ENCODE results near the gene POLE3. TPM values are rescaled to one million over a fixed set of nuclear protein-coding genes. Genes with fewer than 3 reads are reported as not detected.
A peak's percentile ranks its signal among the peaks of the same experiment; 100 is the strongest.
"Not testable (repeated sequence)": the region's sequence is repeated elsewhere in the genome, so short reads cannot be mapped to it uniquely, and the experiment has no call there.

The POLE3 gene, protein sequence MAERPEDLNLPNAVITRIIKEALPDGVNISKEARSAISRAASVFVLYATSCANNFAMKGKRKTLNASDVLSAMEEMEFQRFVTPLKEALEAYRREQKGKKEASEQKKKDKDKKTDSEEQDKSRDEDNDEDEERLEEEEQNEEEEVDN
- total RNA-seq: 26.4 TPM
- long read RNA-seq, transcript POLE3-203 (3 exons, 455 nt): minor isoform, 7 of 93 reads
- long read RNA-seq, transcript POLE3-201 (4 exons, 2,109 nt): major isoform, 82 of 93 reads
- long read RNA-seq, partial matches to known transcripts: 3 of 93 reads
- long read RNA-seq, other reads (novel, unspliced or antisense): 0 of 93 reads

DNA sequence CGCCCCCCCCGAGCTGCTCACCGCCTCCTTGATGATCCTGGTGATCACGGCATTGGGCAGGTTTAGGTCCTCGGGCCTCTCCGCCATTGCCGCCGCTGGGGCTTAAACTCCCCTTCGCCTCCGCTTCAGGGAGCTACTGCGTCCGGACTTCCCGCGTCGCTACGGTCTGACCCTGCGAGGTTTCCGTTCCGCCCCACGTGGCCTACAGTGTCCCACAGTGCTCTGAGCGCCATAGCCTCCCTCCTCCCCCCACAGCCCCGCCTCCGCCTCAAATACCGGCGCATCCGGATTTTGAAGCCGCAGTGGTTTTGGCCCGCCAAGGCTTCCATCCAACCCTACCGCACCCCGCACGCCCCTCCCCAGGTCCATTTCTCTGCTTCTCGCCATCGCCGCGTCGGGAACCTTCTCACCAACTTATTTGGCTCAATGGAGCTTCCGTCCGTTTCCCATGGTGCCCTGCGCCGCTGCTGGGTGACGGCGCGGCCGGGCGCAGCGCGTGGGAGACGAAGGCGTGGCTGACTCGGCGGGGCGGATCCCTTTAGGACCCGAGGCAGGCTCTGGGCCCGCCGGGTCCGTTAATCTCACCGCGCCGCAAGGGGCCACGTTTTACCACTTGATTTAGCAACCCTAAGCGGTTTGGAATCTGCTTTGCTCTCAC is at the start of gene POLE3, which contains the start of gene C9orf43:
Gene POLE3, minus strand, starts transcription at position 469 of the 658 bp plus-strand sequence. Its CDS starts 382 bp downstream, at position 87.
Gene C9orf43, plus strand, starts transcription at position 541 of the 658 bp plus-strand sequence. CDS start 2,747 bp downstream, outside the sequence.
- peak; percentile 98 for DNase-seq (ENCODE audit: low spot score)

DNA sequence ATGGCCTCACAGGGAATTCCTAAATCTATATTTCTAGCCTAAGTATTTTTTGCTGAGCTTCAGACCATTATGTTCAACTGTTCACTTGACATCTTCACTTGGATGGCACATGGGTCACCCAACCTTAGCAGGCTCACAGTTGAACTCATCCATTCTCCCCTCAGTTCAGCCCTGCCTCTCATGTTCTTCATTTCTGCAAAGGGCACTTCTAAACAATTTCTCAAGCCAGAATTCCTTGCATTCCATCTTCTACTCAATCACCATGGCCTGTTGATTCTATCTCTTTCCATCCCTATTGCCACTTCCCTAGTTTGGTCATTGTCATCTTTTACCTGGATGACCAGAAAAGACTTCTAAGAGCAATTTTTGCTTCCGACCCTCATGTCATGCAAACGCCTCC is 45.8 kb upstream of the POLE3 start:
- no peak for DNase-seq (ENCODE audit: low spot score)

DNA sequence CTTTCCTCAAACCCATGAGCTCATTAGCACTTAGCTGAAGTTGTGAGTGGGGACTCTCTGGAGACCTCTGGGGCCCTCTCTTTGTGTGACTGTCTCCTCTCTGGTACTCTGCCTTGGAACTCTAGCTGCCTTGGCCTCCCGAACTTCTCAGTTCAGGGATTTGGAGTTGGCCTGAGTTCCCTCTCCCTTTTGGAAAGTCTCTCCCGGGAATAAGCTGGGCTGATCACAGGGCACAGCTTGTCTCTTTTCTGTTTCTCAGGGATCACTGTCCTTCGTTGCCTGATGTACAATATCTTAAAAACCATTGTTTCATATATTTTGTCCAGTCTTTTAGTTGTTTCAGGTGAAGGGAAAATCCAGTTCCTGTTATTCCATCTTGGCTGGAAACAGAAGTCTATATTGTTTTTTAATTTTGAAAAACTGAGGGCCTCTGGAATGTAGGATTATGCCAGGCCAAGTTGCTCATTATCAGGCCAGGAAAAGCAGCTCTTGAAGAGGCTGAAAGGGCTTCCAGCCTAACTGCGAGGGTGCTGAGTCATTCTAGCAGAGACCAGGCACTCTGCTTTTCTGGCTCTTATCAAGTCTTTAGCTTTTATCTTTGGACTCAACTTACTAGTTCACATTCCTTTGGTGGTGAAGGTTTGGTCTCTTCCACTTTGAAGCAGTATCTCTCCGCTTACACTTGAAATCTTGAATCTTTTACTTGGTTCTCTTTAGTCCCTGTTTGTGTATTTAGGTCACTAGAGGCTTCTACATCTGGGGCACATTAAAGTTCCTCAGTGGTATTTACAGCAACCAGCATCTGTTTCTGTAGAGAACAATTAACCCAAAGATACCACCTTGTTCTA is 44.7 kb upstream of the POLE3 start:
- no peak for DNase-seq (ENCODE audit: low spot score)

DNA sequence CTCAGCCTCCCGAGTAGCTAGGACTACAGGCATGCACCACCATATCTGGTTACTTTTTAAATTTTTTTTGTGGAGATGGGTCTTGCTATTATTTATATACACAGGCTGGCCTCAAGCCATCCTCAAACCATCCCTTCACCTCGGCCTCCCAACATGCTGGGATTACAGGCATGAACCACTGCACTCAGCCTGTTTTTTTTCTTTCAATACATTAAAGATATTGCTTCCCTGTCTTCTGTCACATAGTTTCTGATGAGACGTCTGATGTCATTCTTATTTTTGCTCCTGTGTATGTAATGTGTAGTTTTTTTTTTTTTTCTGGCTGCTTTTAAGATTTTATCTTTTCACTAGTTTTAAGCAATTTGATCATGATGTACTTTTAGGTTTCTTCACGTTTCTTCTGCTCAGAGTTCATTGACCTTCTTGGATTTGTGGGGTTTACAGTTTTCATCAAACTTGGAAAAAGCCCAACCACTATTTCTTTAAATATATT is 41.7 kb upstream of the POLE3 start:
- DNase-seq (ENCODE audit: low spot score): no peak

DNA sequence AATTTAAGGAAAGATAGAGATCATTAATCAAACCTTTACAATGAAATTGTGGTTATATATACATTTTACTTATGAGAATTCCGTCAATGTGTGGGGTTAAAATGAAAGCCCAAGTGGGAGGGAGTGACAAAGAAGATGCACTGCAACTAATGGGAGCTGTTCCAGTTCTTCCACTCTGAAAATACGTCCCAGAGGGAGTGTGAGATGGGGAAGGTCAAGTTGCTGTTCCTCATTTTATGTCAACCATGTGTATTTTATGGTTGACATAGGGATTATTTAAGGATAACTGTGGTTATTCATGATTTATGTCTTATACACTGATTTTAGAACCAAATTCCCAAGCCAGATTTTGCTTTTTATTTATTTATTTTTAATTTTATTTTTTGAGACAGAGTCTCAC is 38.9 kb upstream of the POLE3 start:
- DNase-seq (ENCODE audit: low spot score): no peak

DNA sequence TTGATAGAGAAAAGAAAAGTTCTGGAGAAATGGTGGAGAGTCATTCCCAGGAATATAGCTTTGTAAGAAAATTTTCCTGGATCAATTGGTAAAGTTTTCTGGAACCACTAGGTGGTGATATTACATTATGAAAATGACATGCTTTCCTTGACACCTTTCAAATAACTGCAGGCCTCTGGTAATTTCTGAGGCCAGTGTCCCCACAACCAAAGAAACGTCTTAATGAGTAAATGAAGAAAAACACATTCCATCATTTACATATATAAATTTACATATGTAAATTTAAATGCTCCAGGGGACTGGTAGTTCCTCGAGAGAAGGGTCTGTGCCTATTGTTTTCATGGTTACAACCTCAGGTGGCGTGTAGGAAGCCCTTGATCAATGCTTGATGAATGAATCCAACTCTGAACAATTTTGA is 35.9 kb upstream of the POLE3 start:
- no peak for DNase-seq (ENCODE audit: low spot score)

DNA sequence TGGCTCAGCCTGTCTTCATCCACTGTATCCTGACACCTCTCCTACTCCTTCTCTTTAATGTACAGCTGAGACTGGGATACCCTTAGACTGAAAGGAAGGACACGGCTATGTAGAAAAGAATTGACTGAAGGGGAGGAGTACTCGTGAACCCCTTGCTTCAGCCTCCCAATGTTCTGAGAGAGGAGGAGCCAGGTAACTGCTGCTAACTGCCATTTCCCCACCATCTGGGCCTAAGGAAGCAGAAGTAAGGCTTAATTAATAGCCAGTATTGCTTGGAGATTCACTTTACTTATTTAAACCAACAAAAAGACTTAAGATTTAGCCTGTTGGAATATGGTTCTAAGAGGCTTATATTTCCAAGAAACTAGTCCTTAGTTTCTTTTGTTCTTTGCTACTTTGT is 34.3 kb upstream of the POLE3 start:
- DNase-seq (ENCODE audit: low spot score): no peak

DNA sequence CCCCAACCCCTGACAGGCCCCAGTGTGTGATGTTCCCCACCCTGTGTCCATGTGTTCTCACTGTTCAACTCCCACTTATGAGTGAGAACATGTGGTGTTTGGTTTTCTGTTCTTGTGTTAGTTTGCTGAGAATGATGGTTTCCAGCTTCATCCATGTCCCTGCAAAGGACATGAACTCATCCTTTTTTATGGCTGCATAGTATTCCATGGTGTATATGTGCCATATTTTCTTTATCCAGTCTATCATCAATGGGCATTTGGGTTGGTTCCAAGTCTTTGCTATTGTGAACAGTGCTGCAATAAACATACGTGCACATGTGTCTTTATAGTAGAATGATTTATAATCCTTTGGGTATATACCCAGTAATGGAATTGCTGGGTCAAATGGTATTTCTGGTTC is 27.2 kb upstream of the POLE3 start:
- DNase-seq (ENCODE audit: low spot score): not testable (repeated sequence)

DNA sequence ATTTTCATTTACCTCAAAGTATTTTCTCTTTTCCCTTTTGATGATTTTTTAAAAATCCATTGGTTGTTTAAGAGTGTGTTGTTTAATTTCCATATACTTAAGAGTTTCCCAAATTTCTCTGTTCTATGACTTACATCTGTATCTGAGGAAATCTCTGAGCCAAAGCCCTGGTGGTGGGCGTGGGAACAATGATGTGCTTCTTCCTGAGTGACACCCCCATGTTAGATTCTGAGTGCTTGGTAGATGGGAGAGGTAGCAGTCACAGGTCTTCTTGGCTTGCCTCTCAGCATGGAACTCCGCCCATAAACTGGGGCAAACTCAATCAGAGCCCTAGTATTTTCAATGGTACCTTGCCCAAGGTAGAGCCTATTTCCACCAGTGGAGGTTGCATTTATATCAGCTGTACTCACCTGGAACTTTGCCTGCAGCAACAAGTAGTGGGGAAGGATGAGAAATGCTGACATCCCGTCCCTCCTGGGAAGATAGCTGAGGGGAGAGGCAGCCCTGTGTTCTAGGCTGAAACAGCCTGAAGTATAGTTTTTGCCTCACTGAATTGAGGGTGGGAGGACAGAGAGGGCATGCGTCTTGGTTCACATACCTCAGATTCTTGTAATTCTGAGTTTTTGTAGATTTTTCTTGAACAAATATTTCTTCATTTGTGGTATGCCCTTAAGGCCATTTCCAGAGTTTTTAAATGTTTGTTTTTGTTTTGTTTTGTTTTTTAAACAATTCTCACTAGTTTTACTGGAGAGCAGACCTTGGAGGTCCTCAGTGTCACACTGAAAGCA is 26.4 kb upstream of the POLE3 start:
- DNase-seq (ENCODE audit: low spot score): no peak

DNA sequence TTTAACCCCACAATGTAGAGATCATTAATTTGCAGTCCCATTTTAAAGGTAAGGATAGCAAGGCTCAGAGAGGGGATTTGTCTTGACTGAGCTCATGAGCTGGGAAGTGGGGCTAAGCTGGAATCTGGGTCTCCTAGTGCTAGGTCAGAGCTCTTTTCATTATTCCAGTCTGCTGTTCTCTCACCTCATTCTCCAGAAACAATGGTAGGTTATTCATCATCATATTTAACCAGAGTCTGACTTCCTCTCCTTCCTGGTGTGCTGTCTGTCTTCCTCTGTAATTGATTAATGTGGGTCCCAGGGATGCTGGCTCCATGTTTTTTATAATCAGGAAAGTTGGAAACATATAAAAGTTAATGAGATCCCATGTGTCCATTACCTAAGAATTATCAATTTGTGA is 20.7 kb upstream of the POLE3 start:
- DNase-seq (ENCODE audit: low spot score): no peak

DNA sequence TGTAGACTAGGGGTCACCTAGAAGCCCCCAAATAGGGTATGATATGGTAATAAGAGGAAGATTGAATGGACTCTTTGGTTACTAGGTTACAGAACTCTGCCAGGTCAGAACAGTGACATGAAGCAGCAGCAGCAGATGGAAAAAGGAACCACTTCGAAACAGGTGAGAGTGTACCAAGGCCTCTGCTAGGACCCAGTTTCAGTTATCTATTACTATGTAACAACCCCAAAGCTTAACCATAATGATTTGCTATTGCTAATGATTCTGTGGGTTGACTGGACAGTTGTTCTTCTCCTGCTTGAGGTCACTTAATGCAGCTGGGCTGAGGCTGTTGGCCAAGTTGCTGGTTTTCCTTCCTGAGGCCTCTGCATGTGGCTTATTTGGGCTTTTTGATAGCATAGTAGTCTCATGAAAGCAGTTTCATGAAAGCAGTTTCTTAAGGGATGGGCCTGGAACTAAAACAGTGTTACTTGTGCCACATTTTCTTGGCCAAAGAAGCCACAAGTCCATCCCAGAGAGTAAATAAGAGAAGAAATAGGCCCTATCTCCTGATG is 17.7 kb upstream of the POLE3 start:
- no peak for DNase-seq (ENCODE audit: low spot score)

DNA sequence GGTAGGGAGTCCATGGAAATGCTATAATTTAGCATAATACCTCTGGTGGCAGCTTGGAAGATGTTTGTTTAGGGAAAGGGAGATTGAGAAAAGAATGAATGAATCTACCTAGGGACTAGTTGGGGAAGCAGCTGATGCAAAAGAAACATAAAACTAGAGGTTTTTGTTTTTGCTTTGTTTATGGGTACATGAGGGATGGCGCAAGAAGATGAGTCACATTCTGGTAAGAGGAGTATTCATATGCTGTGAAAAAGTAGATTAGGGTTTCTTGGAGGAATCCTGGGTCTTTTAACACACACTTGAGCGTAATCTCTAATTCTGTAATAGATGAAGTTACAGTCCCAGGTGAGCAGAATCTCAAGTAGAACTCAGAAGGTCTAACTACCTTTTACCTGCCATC is 17.2 kb upstream of the POLE3 start:
- no peak for DNase-seq (ENCODE audit: low spot score)

DNA sequence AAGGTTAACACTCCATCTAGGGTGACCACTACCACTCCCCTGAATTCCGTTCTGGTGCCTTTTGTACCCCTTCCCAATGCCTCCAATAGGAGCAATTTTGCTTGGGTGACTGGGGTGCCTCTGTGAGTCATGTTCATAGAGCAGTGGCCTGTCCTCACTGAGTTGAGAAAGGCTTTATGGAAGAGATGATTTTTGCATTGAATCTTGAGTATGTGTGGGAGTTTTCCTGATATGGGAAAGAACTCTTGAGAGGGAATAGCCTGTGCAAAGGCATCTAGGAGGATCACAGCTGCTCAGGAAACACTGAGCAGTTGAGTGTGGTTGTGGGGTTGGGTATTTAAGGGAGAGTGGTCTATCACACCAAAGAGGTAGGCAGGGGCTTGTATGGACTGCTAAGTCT is 16.2 kb upstream of the POLE3 start:
- DNase-seq (ENCODE audit: low spot score): no peak

DNA sequence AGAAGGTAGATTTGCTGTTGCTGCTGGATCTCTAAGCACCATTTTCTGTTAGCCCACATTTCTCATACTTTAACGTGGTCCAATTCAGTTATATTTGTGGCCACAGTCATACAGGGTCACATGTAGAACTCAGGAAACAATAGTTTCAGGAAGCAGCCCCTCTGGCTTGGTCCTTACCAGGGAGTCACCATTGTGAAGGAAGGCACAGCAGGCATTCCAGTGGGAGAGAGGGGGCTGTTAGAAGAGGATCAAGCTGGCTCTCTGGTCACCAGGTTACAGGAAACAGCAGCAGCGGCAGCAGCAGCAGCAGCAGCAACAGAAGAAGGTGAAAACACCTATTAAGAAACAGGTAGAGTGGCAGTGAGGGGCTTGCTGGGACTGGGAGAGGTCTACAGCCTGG is 14.6 kb upstream of the POLE3 start:
- no peak for DNase-seq (ENCODE audit: low spot score)

DNA sequence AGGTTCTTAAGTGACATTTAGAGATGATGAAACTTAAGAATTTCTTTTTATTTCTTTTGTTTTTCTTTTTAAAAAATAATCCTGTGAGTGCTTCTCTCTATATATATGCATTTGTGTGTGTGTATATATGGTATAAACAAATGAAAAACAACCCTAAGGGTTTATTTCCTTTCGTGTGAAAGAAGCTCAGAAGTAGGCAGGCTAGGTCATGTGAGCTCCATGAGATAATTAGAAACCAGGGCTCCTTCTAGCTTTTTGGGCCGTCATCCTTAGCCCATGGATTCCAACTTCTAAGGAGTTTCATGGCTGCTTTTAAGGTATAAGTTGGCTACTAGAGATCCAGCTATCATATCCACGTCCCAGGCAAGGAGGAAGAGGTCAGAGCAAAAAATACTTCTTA is 11.3 kb upstream of the POLE3 start:
- DNase-seq (ENCODE audit: low spot score): no peak

DNA sequence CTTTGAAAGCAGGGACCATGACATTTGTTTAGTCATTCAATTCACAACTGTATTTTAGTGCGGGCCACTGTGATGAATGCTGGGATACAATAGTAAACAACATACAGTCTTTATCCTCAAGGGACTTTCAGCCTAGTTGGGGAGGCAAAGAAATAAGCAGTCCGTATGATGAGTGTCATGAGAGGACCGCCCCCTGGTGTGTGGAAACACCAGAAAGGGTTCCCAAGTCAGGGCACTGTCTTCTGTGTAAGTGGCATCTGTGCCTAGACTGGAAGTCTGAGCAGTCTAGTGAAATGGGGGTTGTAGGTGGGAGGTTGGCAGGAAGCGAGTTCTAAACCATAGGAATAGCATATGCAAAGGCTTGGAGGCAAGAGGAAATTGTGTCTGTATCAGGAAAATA is 6.9 kb upstream of the POLE3 start:
- no peak for DNase-seq (ENCODE audit: low spot score)

DNA sequence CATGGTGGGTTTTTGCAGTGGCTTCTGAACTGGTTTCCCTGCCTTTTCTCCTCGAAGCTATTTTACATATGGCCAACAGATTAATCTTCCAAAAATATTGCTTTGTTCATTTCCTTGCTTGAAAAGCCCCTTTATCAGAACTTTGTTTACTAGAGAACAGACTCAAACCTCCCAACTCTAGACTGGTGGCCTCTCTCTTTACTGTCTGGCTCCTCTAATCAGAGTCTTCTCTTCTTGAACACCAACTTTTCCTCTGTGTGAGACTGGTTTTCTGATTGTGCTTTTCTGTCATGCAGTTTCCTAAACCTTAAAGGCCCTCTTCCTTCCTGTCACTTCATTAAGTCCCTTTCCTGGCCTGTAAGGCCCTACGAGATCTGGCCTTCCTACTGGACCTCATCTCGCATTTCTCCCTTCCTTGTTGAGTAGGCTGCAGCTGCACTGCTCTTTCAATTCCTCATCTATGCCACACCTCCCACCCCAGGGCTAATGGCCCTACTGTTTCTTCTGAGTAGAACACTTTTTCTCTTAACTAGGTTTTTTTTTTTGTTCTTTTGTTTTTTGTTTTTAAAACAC is 5.8 kb upstream of the POLE3 start:
- no peak for DNase-seq (ENCODE audit: low spot score)

DNA sequence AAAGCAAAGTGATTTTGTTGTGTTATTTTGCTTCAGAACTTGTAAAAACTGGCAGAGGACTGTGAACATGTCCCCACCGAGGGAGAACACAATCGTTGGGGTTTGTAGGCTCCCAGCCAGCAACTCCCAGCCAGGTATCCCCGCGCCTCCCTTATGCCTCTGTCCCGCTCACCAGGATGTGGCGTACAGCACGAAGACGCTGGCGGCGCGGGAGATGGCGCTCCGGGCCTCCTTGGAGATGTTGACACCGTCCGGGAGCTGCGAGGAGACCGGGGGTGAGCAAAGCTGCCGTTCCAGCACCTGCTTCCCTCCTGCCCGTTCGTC is 630 bp downstream of the POLE3 start:
- no peak for DNase-seq (ENCODE audit: low spot score)

DNA sequence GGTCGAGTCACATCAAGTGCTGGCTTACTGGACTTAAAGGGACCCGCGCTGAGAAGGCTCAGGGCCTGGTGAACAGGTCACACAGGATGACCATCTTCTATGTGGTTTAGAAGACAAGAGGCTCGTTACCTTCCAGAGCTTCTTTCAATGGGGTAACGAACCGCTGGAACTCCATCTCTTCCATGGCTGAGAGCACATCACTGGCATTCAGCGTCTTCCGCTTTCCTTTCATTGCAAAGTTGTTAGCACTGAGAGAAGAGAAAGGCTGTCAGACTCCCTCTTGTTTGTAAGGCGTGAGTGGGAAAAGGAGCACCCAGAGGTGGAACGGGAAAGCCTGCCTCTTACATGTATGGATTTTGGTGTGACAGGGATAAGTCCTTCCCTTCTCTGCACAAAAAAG is 994 bp downstream of the POLE3 start:
- no peak for DNase-seq (ENCODE audit: low spot score)

DNA sequence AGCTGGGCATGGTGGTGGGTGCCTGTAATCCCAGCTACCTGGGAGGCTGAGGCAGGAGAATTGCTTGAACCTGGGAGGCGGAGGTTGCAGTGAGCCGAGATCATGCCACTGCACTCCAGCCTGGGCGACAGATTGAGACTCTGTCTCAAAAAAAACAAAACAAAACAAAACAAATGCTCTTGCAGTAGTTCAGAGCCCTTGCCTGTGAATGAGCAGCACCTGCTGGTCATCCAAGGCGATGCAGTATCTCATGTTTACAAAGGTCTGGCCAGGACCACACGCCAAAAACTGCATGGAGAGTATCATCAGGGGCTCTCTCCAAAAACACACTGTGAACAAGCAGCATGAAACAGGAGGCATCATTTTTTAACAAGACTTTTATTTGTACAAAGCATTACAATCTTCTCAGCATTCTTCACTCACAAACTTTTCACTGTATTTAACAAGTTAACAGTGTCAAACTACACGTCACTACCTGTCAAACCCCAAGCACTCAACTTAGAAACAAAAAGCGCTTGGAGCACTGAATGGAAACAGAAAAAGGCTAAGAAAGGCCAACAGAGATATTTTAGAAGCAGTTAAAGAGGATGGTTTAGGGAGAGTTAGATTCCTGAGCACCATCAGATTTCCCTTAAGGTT is 3.5 kb downstream of the POLE3 start:
- not testable (repeated sequence) for DNase-seq (ENCODE audit: low spot score)
